ENCODE results near the gene TCEA3. TPM values are rescaled to one million over a fixed set of nuclear protein-coding genes. Genes with fewer than 3 reads are reported as not detected.

Gene TCEA3
- total RNA-seq, 4 donors from 2014 or later, result 128 to 242 (median 179) TPM

GRCh38 chr1:23395154-23395724 is 29.3 kb downstream of the TCEA3 start:
- Histone ChIP-seq H3K27ac (peak overlapping the region; percentile 46 to 70 (median 66)), H3K9me3 (no peaks in the 10 kb centered on the region), H3K36me3 (peaks cover 0 to 9% of the 10 kb centered on the region in 2 donors), H3K27me3 (no peaks in the 10 kb centered on the region), H3K4me1 (peaks cover 15 to 32% of the 10 kb centered on the region in 2 donors), H3K4me3 (no peak overlapping the region)
- ATAC-seq (no peak), DNase-seq (no peak)
- intact Hi-C loops (cut with DNase I; ENCODE audit: low total_unique reads), result no loop called here
- in situ Hi-C loops (cut with MboI; ENCODE audit: low sequenced_read_pairs in 4 of 4), result no loop called here
- no peak for TF ChIP-seq POLR2A (IDR thresholded peaks at IDR 0.05)
- TF ChIP-seq CTCF (IDR thresholded peaks at IDR 0.05 in 4 of 5, conservative IDR thresholded peaks at IDR 0.05 in 1 of 5), result no peak

- in situ Hi-C loops (cut with MboI; ENCODE audit: low sequenced_read_pairs in 4 of 4), result no loop called here
- ATAC-seq (peak; percentile 35 to 66), DNase-seq (peak; percentile 55 to 74)
- Histone ChIP-seq H3K36me3 (peaks cover 0 to 9% of the 10 kb centered on the region in 2 donors), H3K27ac (peak overlapping the region; percentile 46 to 70 (median 66)), H3K9me3 (no peaks in the 10 kb centered on the region), H3K27me3 (no peaks in the 10 kb centered on the region), H3K4me1 (peaks cover 15 to 27% of the 10 kb centered on the region in 2 donors), H3K4me3 (no peak overlapping the region)
- intact Hi-C loops (cut with DNase I; ENCODE audit: low total_unique reads), result no loop called here
- TF ChIP-seq CTCF (IDR thresholded peaks at IDR 0.05 in 4 of 5, conservative IDR thresholded peaks at IDR 0.05 in 1 of 5) (no peak), POLR2A (IDR thresholded peaks at IDR 0.05) (no peak)
Measured at GRCh38 chr1:23394684-23395083, 29.9 kb downstream of the TCEA3 start.

- peaks cover 15 to 24% of the 10 kb centered on the region in 2 donors for H3K4me1 ChIP-seq
- no peaks in the 10 kb centered on the region for H3K27me3 ChIP-seq
- H3K9me3 ChIP-seq, result no peaks in the 10 kb centered on the region
- ATAC-seq (no peak), DNase-seq (no peak)
- no peak overlapping the region for H3K4me3 ChIP-seq
- in situ Hi-C loops (cut with MboI; ENCODE audit: low sequenced_read_pairs in 4 of 4) (no loop called here), intact Hi-C loops (cut with DNase I; ENCODE audit: low total_unique reads) (no loop called here)
- peaks cover 0 to 9% of the 10 kb centered on the region in 2 donors for H3K36me3 ChIP-seq
- TF ChIP-seq POLR2A (IDR thresholded peaks at IDR 0.05), result no peak
- no peak for TF ChIP-seq CTCF (IDR thresholded peaks at IDR 0.05 in 4 of 5, conservative IDR thresholded peaks at IDR 0.05 in 1 of 5)
- peak overlapping the region; percentile 46 to 70 (median 66) for H3K27ac ChIP-seq
Measured at GRCh38 chr1:23394181-23394580, 30.4 kb downstream of the TCEA3 start.

- peaks cover 14 to 23% of the 10 kb centered on the region in 2 donors for H3K4me1 ChIP-seq
- in situ Hi-C loops (cut with MboI; ENCODE audit: low sequenced_read_pairs in 4 of 4) (no loop called here), intact Hi-C loops (cut with DNase I; ENCODE audit: low total_unique reads) (no loop called here)
- ATAC-seq (peak; percentile 11 to 15), DNase-seq (no peak)
- peaks cover 0 to 9% of the 10 kb centered on the region in 2 donors for H3K36me3 ChIP-seq
- H3K9me3 ChIP-seq, result no peaks in the 10 kb centered on the region
- no peak overlapping the region for H3K4me3 ChIP-seq
- no peaks in the 10 kb centered on the region for H3K27me3 ChIP-seq
- peak overlapping the region; percentile 46 to 70 (median 66) for H3K27ac ChIP-seq
- TF ChIP-seq CTCF (IDR thresholded peaks at IDR 0.05 in 4 of 5, conservative IDR thresholded peaks at IDR 0.05 in 1 of 5) (no peak), POLR2A (IDR thresholded peaks at IDR 0.05) (no peak)
Measured at GRCh38 chr1:23393706-23394105, 30.8 kb downstream of the TCEA3 start.

Data from gastrocnemius medialis (tissue), 4 donors.